Effector memory CD4-positive, alpha-beta T cell (primary cell): ENCODE measurements around the gene PLEKHA6.

Source experiments
- DNase-seq, 3 donors: peaks; one replicate each; pipeline ENCODE4 v3.0.0-alpha.2; 2020
- H3K27ac ChIP-seq: 2 replicates; pipeline ENCODE4 v1.7.0; 2013; ENCODE audit warnings: mild to moderate bottlenecking, low read length, moderate library complexity; ENCODE audit not compliant: insufficient read depth, poor library complexity, severe bottlenecking
- H3K27me3 ChIP-seq: replicated peaks from 2 replicates; pipeline ENCODE4 v1.7.0; 2013; ENCODE audit warnings: mild to moderate bottlenecking, low read length; ENCODE audit not compliant: insufficient read depth, control insufficient read depth, poor library complexity, severe bottlenecking
- H3K36me3 ChIP-seq: 2 replicates; pipeline ENCODE4 v1.7.0; 2013; ENCODE audit warnings: mild to moderate bottlenecking, low read length, moderate library complexity; ENCODE audit not compliant: control insufficient read depth, insufficient read depth
- H3K4me1 ChIP-seq: 2 replicates; pipeline ENCODE4 v1.7.0; 2013; ENCODE audit warnings: low read length, mild to moderate bottlenecking; ENCODE audit not compliant: control insufficient read depth, insufficient read depth, poor library complexity, severe bottlenecking
- H3K4me3 ChIP-seq: 2 replicates; pipeline ENCODE4 v1.7.0; 2013; ENCODE audit warnings: low read length, low read depth, mild to moderate bottlenecking; ENCODE audit not compliant: insufficient read depth, poor library complexity, severe bottlenecking
- H3K9me3 ChIP-seq: 2 replicates; pipeline ENCODE4 v1.7.0; 2013; ENCODE audit warnings: mild to moderate bottlenecking, low read length, moderate library complexity; ENCODE audit not compliant: control insufficient read depth

PLEKHA6 gene

GRCh38 chr1:204306076-204306475 lies 53.7 kb downstream of the PLEKHA6 start:
- H3K9me3 ChIP-seq = no peaks in the 10 kb centered on the region
- no peaks in the 10 kb centered on the region for H3K27me3 ChIP-seq
- no peaks in the 10 kb centered on the region for H3K36me3 ChIP-seq
- no peak overlapping the region for H3K27ac ChIP-seq
- H3K4me1 ChIP-seq = no peaks in the 10 kb centered on the region
- no peak for DNase-seq
- H3K4me3 ChIP-seq = no peak overlapping the region

- Histone ChIP-seq H3K9me3 (no peaks in the 10 kb centered on the region), H3K4me1 (no peaks in the 10 kb centered on the region), H3K4me3 (no peak overlapping the region), H3K27ac (no peak overlapping the region), H3K36me3 (no peaks in the 10 kb centered on the region), H3K27me3 (no peaks in the 10 kb centered on the region)
- no peak for DNase-seq
These were observed 55.7 kb downstream of the PLEKHA6 start for GRCh38 chr1:204304067-204304466.

DNA sequence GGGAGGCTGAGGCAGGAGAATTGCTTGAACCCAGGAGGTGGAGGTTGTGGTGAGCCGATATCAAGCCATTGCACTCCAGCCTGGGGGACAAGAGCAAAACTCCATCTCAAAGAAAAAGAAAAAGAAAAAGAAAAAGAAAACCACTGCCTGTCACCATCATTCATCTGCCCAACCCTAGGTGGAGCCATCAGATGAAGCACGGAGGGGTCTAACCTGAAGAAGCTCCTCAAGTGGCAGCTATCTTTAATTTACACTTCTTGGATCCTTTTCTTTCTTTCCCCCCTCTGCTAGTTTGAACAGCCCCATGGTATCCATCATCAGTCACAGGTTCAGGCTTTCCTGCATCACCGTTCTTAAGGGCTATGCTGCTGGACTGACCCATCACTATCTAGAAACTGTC lies 57.0 kb downstream of the PLEKHA6 start:
- Histone ChIP-seq H3K27me3 (no peaks in the 10 kb centered on the region), H3K4me3 (no peak overlapping the region), H3K9me3 (no peaks in the 10 kb centered on the region), H3K27ac (no peak overlapping the region), H3K36me3 (no peaks in the 10 kb centered on the region), H3K4me1 (no peaks in the 10 kb centered on the region)
- DNase-seq = no peak

DNA sequence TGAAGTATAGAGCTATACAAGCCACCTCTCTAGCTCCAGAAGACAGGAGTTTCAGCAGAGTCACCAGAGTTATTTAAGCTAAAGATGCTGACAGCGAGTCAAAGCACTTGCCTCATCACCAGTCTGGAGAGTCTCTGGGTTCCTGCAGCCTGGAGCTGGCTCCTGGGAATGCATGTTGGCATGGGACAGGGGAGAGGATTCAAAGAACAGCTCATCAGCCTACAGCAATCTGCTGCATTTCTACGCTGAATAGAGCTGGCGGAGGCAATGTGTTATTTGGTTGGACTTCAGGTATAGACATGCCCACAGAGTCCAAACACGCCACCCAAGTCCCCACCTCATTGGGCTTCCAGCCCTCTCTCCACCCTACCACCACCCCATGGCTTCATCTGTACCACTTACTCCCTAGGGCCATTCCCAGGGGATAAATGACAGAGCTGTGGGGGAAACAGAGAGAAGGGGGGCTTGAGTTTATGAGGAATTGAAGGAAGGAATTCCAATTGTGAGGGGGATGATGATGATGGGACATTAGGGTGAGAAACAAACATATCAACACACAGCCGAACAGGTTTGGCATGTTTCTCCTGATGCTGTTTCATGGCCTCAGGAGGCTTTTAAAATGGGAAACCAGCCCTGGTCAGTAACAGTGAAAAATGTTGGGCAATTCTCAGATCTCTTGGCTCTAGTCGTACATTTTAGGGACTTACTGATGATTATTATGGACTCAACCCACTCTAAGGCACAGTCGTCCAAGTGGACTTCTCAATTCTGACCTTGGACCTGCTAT lies 58.4 kb downstream of the PLEKHA6 start:
- H3K36me3 ChIP-seq = no peaks in the 10 kb centered on the region
- no peak overlapping the region for H3K4me3 ChIP-seq
- DNase-seq = no peak
- no peaks in the 10 kb centered on the region for H3K9me3 ChIP-seq
- no peaks in the 10 kb centered on the region for H3K27me3 ChIP-seq
- H3K27ac ChIP-seq = no peak overlapping the region
- no peaks in the 10 kb centered on the region for H3K4me1 ChIP-seq

GRCh38 chr1:204299814-204300365 lies 59.8 kb downstream of the PLEKHA6 start:
- no peak for DNase-seq
- no peaks in the 10 kb centered on the region for H3K9me3 ChIP-seq
- no peak overlapping the region for H3K27ac ChIP-seq
- H3K4me3 ChIP-seq = no peak overlapping the region
- no peaks in the 10 kb centered on the region for H3K36me3 ChIP-seq
- H3K27me3 ChIP-seq = no peaks in the 10 kb centered on the region
- no peaks in the 10 kb centered on the region for H3K4me1 ChIP-seq

DNA sequence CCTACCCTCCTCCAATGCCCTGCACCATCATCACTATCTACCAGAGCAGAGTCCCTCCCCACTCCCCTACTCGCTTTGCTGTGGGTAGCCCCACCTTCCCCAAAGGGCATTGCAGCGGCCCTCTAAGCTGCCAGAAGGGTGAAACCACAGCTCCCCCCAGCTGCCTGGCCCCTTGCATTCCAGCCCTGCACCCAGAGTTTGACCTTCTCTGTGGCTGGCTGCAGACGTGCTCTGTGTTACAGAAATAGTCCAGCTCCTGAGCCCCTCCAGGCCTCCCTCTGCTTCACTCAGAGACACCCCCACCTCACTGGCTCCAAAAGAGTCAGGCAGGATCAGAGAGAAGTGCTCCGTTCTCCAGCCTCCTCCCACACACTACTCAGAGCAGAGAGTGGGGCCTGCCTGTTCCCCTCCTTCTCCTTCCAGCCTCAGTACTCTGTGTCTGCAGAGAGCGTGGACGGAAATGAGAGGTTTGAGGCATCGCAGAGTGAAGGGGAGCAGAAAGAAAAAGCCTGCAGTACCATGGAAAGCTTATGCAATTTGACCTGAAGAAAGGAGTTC lies 63.2 kb downstream of the PLEKHA6 start:
- Histone ChIP-seq H3K27ac (no peak overlapping the region), H3K4me1 (no peaks in the 10 kb centered on the region), H3K4me3 (no peak overlapping the region), H3K27me3 (no peaks in the 10 kb centered on the region), H3K36me3 (no peaks in the 10 kb centered on the region), H3K9me3 (no peaks in the 10 kb centered on the region)
- no peak for DNase-seq

DNA sequence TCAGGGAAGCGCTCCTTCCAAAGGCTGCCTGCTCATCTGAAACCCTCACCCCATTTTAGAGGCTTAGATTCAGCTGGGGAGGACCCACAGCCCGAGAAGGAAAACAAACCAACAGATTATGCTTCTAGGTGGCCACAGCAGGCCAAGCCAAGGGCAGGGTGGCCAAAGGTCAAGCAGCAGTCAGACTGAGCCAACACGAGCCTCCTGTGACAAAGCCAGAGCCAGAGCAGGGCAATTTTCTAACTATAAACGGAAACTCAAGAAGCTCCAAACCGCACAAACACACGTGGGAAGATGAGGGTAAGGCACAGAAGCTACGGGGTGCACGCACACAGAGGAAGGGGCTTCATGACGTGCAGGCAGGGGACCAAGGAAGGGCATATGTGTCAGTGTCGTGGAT lies 64.1 kb downstream of the PLEKHA6 start:
- H3K27me3 ChIP-seq = no peaks in the 10 kb centered on the region
- H3K27ac ChIP-seq = no peak overlapping the region
- H3K9me3 ChIP-seq = no peaks in the 10 kb centered on the region
- DNase-seq = no peak
- no peaks in the 10 kb centered on the region for H3K4me1 ChIP-seq
- no peak overlapping the region for H3K4me3 ChIP-seq
- no peaks in the 10 kb centered on the region for H3K36me3 ChIP-seq

DNA sequence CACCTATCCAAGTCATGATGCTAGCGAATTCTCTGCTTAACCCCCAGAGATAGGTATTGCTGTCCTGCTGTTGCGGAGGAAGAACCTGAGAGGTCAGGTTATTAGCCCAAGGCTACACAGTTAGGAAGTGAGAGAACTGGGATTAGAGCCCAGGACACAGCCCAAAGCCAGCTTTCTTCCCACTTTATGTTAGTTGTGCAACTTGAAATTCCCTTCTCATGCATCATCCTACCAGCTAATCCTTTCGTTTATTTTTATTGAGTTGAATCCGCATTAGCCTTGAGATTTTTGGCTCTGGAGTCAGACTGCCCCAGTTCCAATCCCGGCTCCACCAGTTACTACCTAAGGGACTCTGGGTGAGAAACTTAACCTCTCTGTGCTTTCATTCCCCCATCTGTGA lies 65.4 kb downstream of the PLEKHA6 start:
- no peak overlapping the region for H3K4me3 ChIP-seq
- no peaks in the 10 kb centered on the region for H3K9me3 ChIP-seq
- no peaks in the 10 kb centered on the region for H3K4me1 ChIP-seq
- no peak overlapping the region for H3K27ac ChIP-seq
- H3K36me3 ChIP-seq = no peaks in the 10 kb centered on the region
- H3K27me3 ChIP-seq = no peaks in the 10 kb centered on the region
- DNase-seq = no peak

GRCh38 chr1:204293605-204294337 lies 66.0 kb downstream of the PLEKHA6 start:
- DNase-seq = no peak
- no peaks in the 10 kb centered on the region for H3K27me3 ChIP-seq
- H3K36me3 ChIP-seq = no peaks in the 10 kb centered on the region
- no peaks in the 10 kb centered on the region for H3K4me1 ChIP-seq
- no peaks in the 10 kb centered on the region for H3K9me3 ChIP-seq
- H3K27ac ChIP-seq = no peak overlapping the region
- no peak overlapping the region for H3K4me3 ChIP-seq

- H3K4me3 ChIP-seq = no peak overlapping the region
- DNase-seq = no peak
- H3K36me3 ChIP-seq = no peaks in the 10 kb centered on the region
- no peaks in the 10 kb centered on the region for H3K9me3 ChIP-seq
- no peak overlapping the region for H3K27ac ChIP-seq
- H3K27me3 ChIP-seq = no peaks in the 10 kb centered on the region
- no peaks in the 10 kb centered on the region for H3K4me1 ChIP-seq
These were observed 67.0 kb downstream of the PLEKHA6 start for GRCh38 chr1:204292740-204293139.
